ENCODE measurements around the gene ABCG4.

Gene ABCG4

GRCh38 chr11:119206511-119207414, 57.9 kb downstream of the ABCG4 start:
- DNase-seq (ENCODE audit: low spot score): no peak

- DNase-seq (ENCODE audit: low spot score): no peak
These were observed 58.6 kb downstream of the ABCG4 start for GRCh38 chr11:119207415-119207960.

- no peak for DNase-seq (ENCODE audit: low spot score)
These were observed 60.3 kb downstream of the ABCG4 start for GRCh38 chr11:119209186-119209585.

- DNase-seq (ENCODE audit: low spot score): no peak
These were observed 61.2 kb downstream of the ABCG4 start for GRCh38 chr11:119210050-119210449.
